ENCODE results near the gene TTC39C.
A peak's percentile ranks its signal among the peaks of the same experiment; 100 is the strongest.
"Not testable (repeated sequence)": the region's sequence is repeated elsewhere in the genome, so short reads cannot be mapped to it uniquely, and the experiment has no call there.

TTC39C gene

DNA sequence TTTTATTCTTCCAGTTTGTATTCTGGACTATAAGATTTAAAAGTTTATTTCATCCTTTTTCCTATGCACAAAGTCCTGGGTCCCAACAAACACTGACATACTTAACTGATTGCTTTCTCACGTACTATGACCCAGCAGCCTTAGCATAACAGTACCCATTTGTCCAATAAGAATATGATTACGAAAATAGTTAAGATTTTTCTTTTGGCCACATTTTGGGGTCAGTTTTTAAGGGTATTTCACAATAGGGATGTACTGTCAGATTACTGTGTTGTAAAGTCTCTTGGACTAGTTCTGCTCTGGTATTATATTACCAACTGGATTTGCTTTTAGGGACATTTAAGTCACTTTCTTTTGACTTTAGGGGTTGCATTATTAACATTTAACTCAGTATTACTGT lies 46.1 kb downstream of the TTC39C start:
- Histone ChIP-seq H3K36me3 (ENCODE audit: control insufficient read depth in 5 of 5, insufficient read depth in 5 of 5, low read length in 5 of 5) (no peaks in the 10 kb centered on the region), H3K9me3 (ENCODE audit: control insufficient read depth in 5 of 5, low read length in 5 of 5) (no peaks in the 10 kb centered on the region), H3K27ac (ENCODE audit: low read depth, low read length) (no peak overlapping the region), H3K27me3 (ENCODE audit: control insufficient read depth in 5 of 5, insufficient read depth in 4 of 5, low read length in 5 of 5) (no peaks in the 10 kb centered on the region), H3K9ac (ENCODE audit: low read length in 5 of 5) (no peak overlapping the region), H3K4me1 (ENCODE audit: control insufficient read depth in 5 of 5, insufficient read depth in 5 of 5, low read length in 5 of 5) (peaks cover 0 to 50% (median 14%) of the 10 kb centered on the region in 5 donors), H3K4me3 (ENCODE audit: low read depth in 1 of 5, low read length in 5 of 5) (no peak overlapping the region)

DNA sequence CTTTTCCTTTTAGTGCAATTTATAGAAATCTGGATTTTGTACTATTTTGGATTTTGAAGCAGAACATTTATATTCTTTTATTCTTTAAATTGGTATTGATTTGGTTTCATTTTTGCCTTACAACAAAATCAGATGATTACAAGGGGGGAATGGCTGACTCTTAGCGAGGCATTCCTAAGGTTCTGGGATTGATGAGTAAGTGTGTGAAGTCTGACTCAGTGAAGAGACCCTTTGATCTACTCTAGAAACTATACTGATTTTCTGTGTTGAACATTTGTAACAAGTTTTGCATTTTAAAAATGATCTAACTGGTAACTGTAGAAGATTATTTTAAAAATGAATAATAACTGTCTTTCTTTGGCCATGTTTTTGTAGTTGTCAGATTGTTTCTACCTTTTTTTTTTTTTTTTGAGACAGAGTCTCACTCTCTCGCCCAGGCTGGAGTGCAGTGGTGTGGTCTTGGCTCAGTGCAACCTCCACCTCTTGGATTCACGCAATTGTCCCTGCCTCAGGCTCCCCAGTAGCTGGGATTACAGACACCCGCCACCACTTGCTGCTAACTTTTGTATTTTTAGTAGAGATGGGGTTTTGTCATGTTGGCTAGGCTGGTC lies 48.7 kb downstream of the TTC39C start:
- Histone ChIP-seq H3K4me3 (ENCODE audit: low read depth in 1 of 5, low read length in 5 of 5) (no peak overlapping the region), H3K9ac (ENCODE audit: low read length in 5 of 5) (peak overlapping the region in 1 of 5 donors; percentile 63), H3K36me3 (ENCODE audit: control insufficient read depth in 5 of 5, insufficient read depth in 5 of 5, low read length in 5 of 5) (peaks cover 0 to 14% (median 6%) of the 10 kb centered on the region in 5 donors), H3K4me1 (ENCODE audit: control insufficient read depth in 5 of 5, insufficient read depth in 5 of 5, low read length in 5 of 5) (peaks cover 0 to 46% (median 13%) of the 10 kb centered on the region in 5 donors), H3K27ac (ENCODE audit: low read depth, low read length) (peak overlapping the region; percentile 71), H3K27me3 (ENCODE audit: control insufficient read depth in 5 of 5, insufficient read depth in 4 of 5, low read length in 5 of 5) (no peaks in the 10 kb centered on the region), H3K9me3 (ENCODE audit: control insufficient read depth in 5 of 5, low read length in 5 of 5) (no peaks in the 10 kb centered on the region)

- Histone ChIP-seq H3K4me3 (ENCODE audit: low read depth in 1 of 5, low read length in 5 of 5) (no peak overlapping the region), H3K36me3 (ENCODE audit: control insufficient read depth in 5 of 5, insufficient read depth in 5 of 5, low read length in 5 of 5) (peaks cover 0 to 14% (median 6%) of the 10 kb centered on the region in 5 donors), H3K9ac (ENCODE audit: low read length in 5 of 5) (peak overlapping the region in 2 of 5 donors; percentile 31 to 60), H3K27ac (ENCODE audit: low read depth, low read length) (peak overlapping the region; percentile 68), H3K9me3 (ENCODE audit: control insufficient read depth in 5 of 5, low read length in 5 of 5) (no peaks in the 10 kb centered on the region), H3K27me3 (ENCODE audit: control insufficient read depth in 5 of 5, insufficient read depth in 4 of 5, low read length in 5 of 5) (no peaks in the 10 kb centered on the region), H3K4me1 (ENCODE audit: control insufficient read depth in 5 of 5, insufficient read depth in 5 of 5, low read length in 5 of 5) (peaks cover 0 to 56% (median 21%) of the 10 kb centered on the region in 5 donors)
Observed at GRCh38 chr18:24064391-24065100, 50.0 kb downstream of the TTC39C start.

GRCh38 chr18:24065906-24066305 lies 51.4 kb downstream of the TTC39C start:
- no peaks in the 10 kb centered on the region for H3K27me3 ChIP-seq (ENCODE audit: control insufficient read depth in 5 of 5, insufficient read depth in 4 of 5, low read length in 5 of 5)
- H3K9ac ChIP-seq (ENCODE audit: low read length in 5 of 5): no peak overlapping the region
- peak overlapping the region; percentile 68 for H3K27ac ChIP-seq (ENCODE audit: low read depth, low read length)
- H3K9me3 ChIP-seq (ENCODE audit: control insufficient read depth in 5 of 5, low read length in 5 of 5): no peaks in the 10 kb centered on the region
- H3K4me3 ChIP-seq (ENCODE audit: low read depth in 1 of 5, low read length in 5 of 5): no peak overlapping the region
- peaks cover 0 to 46% (median 21%) of the 10 kb centered on the region in 5 donors for H3K4me1 ChIP-seq (ENCODE audit: control insufficient read depth in 5 of 5, insufficient read depth in 5 of 5, low read length in 5 of 5)
- peaks cover 0 to 14% (median 6%) of the 10 kb centered on the region in 5 donors for H3K36me3 ChIP-seq (ENCODE audit: control insufficient read depth in 5 of 5, insufficient read depth in 5 of 5, low read length in 5 of 5)

- H3K36me3 ChIP-seq (ENCODE audit: control insufficient read depth in 5 of 5, insufficient read depth in 5 of 5, low read length in 5 of 5): peaks cover 0 to 17% (median 6%) of the 10 kb centered on the region in 5 donors
- peaks cover 0 to 31% (median 21%) of the 10 kb centered on the region in 5 donors for H3K4me1 ChIP-seq (ENCODE audit: control insufficient read depth in 5 of 5, insufficient read depth in 5 of 5, low read length in 5 of 5)
- peak overlapping the region in 1 of 5 donors; percentile 28 for H3K9ac ChIP-seq (ENCODE audit: low read length in 5 of 5)
- H3K9me3 ChIP-seq (ENCODE audit: control insufficient read depth in 5 of 5, low read length in 5 of 5): no peaks in the 10 kb centered on the region
- no peak overlapping the region for H3K4me3 ChIP-seq (ENCODE audit: low read depth in 1 of 5, low read length in 5 of 5)
- no peaks in the 10 kb centered on the region for H3K27me3 ChIP-seq (ENCODE audit: control insufficient read depth in 5 of 5, insufficient read depth in 4 of 5, low read length in 5 of 5)
- peak overlapping the region; percentile 26 for H3K27ac ChIP-seq (ENCODE audit: low read depth, low read length)
Observed at GRCh38 chr18:24068945-24069693, 54.6 kb downstream of the TTC39C start.

DNA sequence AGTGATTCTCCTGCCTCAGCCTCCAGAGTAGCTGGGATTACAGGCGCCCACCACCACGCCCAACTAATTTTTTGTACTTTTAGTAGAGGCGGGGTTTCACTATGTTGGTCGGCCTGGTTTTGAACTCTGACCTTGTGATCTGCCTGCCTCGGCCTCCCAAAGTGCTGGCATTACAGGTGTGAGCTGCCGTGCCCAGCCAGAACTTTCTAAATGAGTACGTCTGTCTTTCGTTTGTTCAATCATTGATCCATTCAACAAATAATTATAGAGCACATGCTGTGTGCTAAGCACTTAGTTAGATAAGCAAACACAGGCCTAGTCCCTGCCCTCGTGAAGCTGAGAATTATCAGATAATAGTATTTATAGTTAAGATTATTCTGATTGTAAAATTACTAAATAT lies 56.5 kb downstream of the TTC39C start:
- Histone ChIP-seq H3K4me1 (ENCODE audit: control insufficient read depth in 5 of 5, insufficient read depth in 5 of 5, low read length in 5 of 5) (peaks cover 0 to 21% (median 18%) of the 10 kb centered on the region in 5 donors), H3K27ac (ENCODE audit: low read depth, low read length) (no peak overlapping the region), H3K9ac (ENCODE audit: low read length in 5 of 5) (no peak overlapping the region), H3K4me3 (ENCODE audit: low read depth in 1 of 5, low read length in 5 of 5) (no peak overlapping the region), H3K9me3 (ENCODE audit: control insufficient read depth in 5 of 5, low read length in 5 of 5) (no peaks in the 10 kb centered on the region), H3K36me3 (ENCODE audit: control insufficient read depth in 5 of 5, insufficient read depth in 5 of 5, low read length in 5 of 5) (peaks cover 0 to 17% (median 6%) of the 10 kb centered on the region in 5 donors), H3K27me3 (ENCODE audit: control insufficient read depth in 5 of 5, insufficient read depth in 4 of 5, low read length in 5 of 5) (no peaks in the 10 kb centered on the region)

DNA sequence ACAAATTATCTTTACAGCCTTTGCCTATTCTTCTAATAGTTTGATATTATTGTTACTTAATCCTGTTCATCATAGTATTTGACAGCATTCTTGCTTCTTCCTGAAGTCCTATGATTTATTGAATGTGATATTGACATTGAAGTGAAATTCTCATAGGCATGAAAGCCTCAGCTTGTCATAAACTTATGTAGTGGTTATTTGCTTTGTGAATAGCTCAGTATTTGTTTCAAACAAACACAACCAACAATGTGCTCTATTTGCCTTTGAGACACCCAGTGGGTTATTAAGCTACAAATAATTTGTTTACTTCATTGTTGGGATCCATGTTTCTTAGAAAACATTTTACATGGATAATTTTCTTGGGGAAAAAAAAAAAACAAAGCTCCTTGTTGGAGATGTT lies 57.2 kb downstream of the TTC39C start:
- no peak overlapping the region for H3K4me3 ChIP-seq (ENCODE audit: low read depth in 1 of 5, low read length in 5 of 5)
- H3K27ac ChIP-seq (ENCODE audit: low read depth, low read length): no peak overlapping the region
- H3K27me3 ChIP-seq (ENCODE audit: control insufficient read depth in 5 of 5, insufficient read depth in 4 of 5, low read length in 5 of 5): no peaks in the 10 kb centered on the region
- H3K9me3 ChIP-seq (ENCODE audit: control insufficient read depth in 5 of 5, low read length in 5 of 5): no peaks in the 10 kb centered on the region
- H3K9ac ChIP-seq (ENCODE audit: low read length in 5 of 5): no peak overlapping the region
- peaks cover 0 to 18% (median 13%) of the 10 kb centered on the region in 5 donors for H3K4me1 ChIP-seq (ENCODE audit: control insufficient read depth in 5 of 5, insufficient read depth in 5 of 5, low read length in 5 of 5)
- H3K36me3 ChIP-seq (ENCODE audit: control insufficient read depth in 5 of 5, insufficient read depth in 5 of 5, low read length in 5 of 5): peaks cover 0 to 12% (median 3%) of the 10 kb centered on the region in 5 donors

DNA sequence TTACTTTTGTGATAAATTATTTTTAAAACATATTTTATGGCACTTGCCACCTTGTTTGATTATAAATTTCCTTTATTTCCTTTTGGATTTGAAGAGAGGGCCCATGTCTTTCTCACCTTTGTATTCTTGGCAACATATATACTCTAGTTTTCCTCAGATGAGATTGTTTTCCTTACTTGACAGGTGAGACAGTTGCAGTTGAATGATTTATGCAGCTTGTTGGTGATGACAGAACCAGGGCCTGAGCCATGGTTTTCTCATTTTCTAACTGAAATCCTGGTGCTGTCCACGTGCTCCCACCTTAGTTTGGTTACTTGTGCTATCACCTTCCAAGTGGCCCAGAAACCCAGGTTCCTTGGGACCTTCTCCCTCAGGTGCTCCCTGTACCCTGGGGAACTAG lies 58.2 kb downstream of the TTC39C start:
- Histone ChIP-seq H3K27ac (ENCODE audit: low read depth, low read length) (no peak overlapping the region), H3K9me3 (ENCODE audit: control insufficient read depth in 5 of 5, low read length in 5 of 5) (no peaks in the 10 kb centered on the region), H3K36me3 (ENCODE audit: control insufficient read depth in 5 of 5, insufficient read depth in 5 of 5, low read length in 5 of 5) (peaks cover 0 to 5% (median 3%) of the 10 kb centered on the region in 5 donors), H3K4me1 (ENCODE audit: control insufficient read depth in 5 of 5, insufficient read depth in 5 of 5, low read length in 5 of 5) (peaks cover 0 to 18% (median 13%) of the 10 kb centered on the region in 5 donors), H3K27me3 (ENCODE audit: control insufficient read depth in 5 of 5, insufficient read depth in 4 of 5, low read length in 5 of 5) (no peaks in the 10 kb centered on the region), H3K9ac (ENCODE audit: low read length in 5 of 5) (no peak overlapping the region), H3K4me3 (ENCODE audit: low read depth in 1 of 5, low read length in 5 of 5) (no peak overlapping the region)

- no peaks in the 10 kb centered on the region for H3K9me3 ChIP-seq (ENCODE audit: control insufficient read depth in 5 of 5, low read length in 5 of 5)
- no peak overlapping the region for H3K4me3 ChIP-seq (ENCODE audit: low read depth in 1 of 5, low read length in 5 of 5)
- H3K27ac ChIP-seq (ENCODE audit: low read depth, low read length): no peak overlapping the region
- H3K36me3 ChIP-seq (ENCODE audit: control insufficient read depth in 5 of 5, insufficient read depth in 5 of 5, low read length in 5 of 5): peaks cover 0 to 4% (median 2%) of the 10 kb centered on the region in 5 donors
- H3K27me3 ChIP-seq (ENCODE audit: control insufficient read depth in 5 of 5, insufficient read depth in 4 of 5, low read length in 5 of 5): no peaks in the 10 kb centered on the region
- H3K4me1 ChIP-seq (ENCODE audit: control insufficient read depth in 5 of 5, insufficient read depth in 5 of 5, low read length in 5 of 5): peaks cover 0 to 16% (median 12%) of the 10 kb centered on the region in 5 donors
- H3K9ac ChIP-seq (ENCODE audit: low read length in 5 of 5): no peak overlapping the region
Observed at GRCh38 chr18:24073791-24074190, 59.2 kb downstream of the TTC39C start.

- not testable (repeated sequence) for H3K4me3 ChIP-seq (ENCODE audit: low read depth in 1 of 5, low read length in 5 of 5); H3K9ac ChIP-seq (ENCODE audit: low read length in 5 of 5)
Observed at GRCh38 chr18:24074757-24075156, 60.2 kb downstream of the TTC39C start.

More at GRCh38 chr18:24074757-24075156, 60.2 kb downstream of the TTC39C start:
- H3K27ac ChIP-seq (ENCODE audit: low read depth, low read length); H3K9me3 ChIP-seq (ENCODE audit: control insufficient read depth in 5 of 5, low read length in 5 of 5); H3K27me3 ChIP-seq (ENCODE audit: control insufficient read depth in 5 of 5, insufficient read depth in 4 of 5, low read length in 5 of 5); H3K4me1 ChIP-seq (ENCODE audit: control insufficient read depth in 5 of 5, insufficient read depth in 5 of 5, low read length in 5 of 5); H3K36me3 ChIP-seq (ENCODE audit: control insufficient read depth in 5 of 5, insufficient read depth in 5 of 5, low read length in 5 of 5): not testable (repeated sequence)
